Naive thymus-derived CD4-positive, alpha-beta T cell (primary cell): ENCODE data around the gene INPP5A. TPM values are rescaled to one million over a fixed set of nuclear protein-coding genes. Genes with fewer than 3 reads are reported as not detected.

ENCODE experiments used
- ATAC-seq: fragments of 150-1000 bp; cut with Tn5 transposase; 2 replicates; pipeline ENCODE4 v1.10.0; 2021; ENCODE audit warnings: mild to moderate bottlenecking, moderate library complexity
- CTCF ChIA-PET: fragments of 350-600 bp; sonication (Branson Sonifier 250); formaldehyde crosslinking; loops from one replicate; lab custom pipeline; 2021; ENCODE audit warnings: antibody characterized with exemption; lab: Charles Lee
- POLR2A ChIA-PET: fragments of 350-600 bp; sonication (Branson Sonifier 250); formaldehyde crosslinking; loops from one replicate; lab custom pipeline; 2021; ENCODE audit warnings: antibody characterized with exemption, inconsistent platforms; lab: Charles Lee
- DNase-seq, 9 donors: peaks; one replicate each; pipeline versions ENCODE4 v3.0.0 to v3.0.0-alpha.2; 2020 to 2022; ENCODE audit warnings: mixed read lengths in 1 of 9
- H3K27ac ChIP-seq: one replicate; pipeline ENCODE4 v1.7.0; 2013; ENCODE audit warnings: mild to moderate bottlenecking, low read depth, low read length, moderate library complexity
- H3K27me3 ChIP-seq, 2 donors: one replicate each; pipeline ENCODE4 v1.7.0; 2013; ENCODE audit warnings: low read length in 2 of 2, mild to moderate bottlenecking in 2 of 2, moderate library complexity in 2 of 2; ENCODE audit not compliant: control insufficient read depth in 2 of 2, insufficient read depth in 2 of 2
- H3K36me3 ChIP-seq, 3 experiments: 1 replicate in 2 of 3; 2 replicates in 1 of 3; pipeline ENCODE4 v1.7.0; 2013; ENCODE audit warnings: low read length in 3 of 3, mild to moderate bottlenecking in 3 of 3, moderate library complexity in 1 of 3; ENCODE audit not compliant: insufficient read depth in 3 of 3, control insufficient read depth in 2 of 3
- H3K4me1 ChIP-seq, 2 donors: one replicate each; pipeline ENCODE4 v1.7.0; 2013; ENCODE audit warnings: low read length in 2 of 2, mild to moderate bottlenecking in 2 of 2, moderate library complexity in 1 of 2; ENCODE audit not compliant: control insufficient read depth in 2 of 2, insufficient read depth in 2 of 2
- H3K4me3 ChIP-seq: 2 replicates; pipeline ENCODE4 v1.7.0; 2013; ENCODE audit warnings: mild to moderate bottlenecking, low read length
- H3K9me3 ChIP-seq, 3 experiments: 1 replicate in 2 of 3; 2 replicates in 1 of 3; pipeline ENCODE4 v1.7.0; 2013; ENCODE audit warnings: low read length in 3 of 3; ENCODE audit not compliant: control insufficient read depth in 2 of 3
- H3K27ac Mint-ChIP-seq, 9 donors: one replicate each; pipeline ENCODE4 v1.8.0; 2020 to 2022; ENCODE audit warnings: mixed read lengths in 9 of 9, mild to moderate bottlenecking in 8 of 9, moderate library complexity in 5 of 9, inconsistent platforms in 2 of 9
- H3K27me3 Mint-ChIP-seq, 5 donors: one replicate each; pipeline ENCODE4 v1.8.0; 2021 to 2022; ENCODE audit warnings: mixed read lengths in 5 of 5, mild to moderate bottlenecking in 1 of 5
- H3K36me3 Mint-ChIP-seq, 5 donors: one replicate each; pipeline ENCODE4 v1.8.0; 2020 to 2022; ENCODE audit warnings: mixed read lengths in 5 of 5, mild to moderate bottlenecking in 3 of 5, inconsistent platforms in 1 of 5
- H3K4me1 Mint-ChIP-seq, 7 donors: one replicate each; pipeline ENCODE4 v1.8.0; 2020 to 2022; ENCODE audit warnings: mixed read lengths in 7 of 7, mild to moderate bottlenecking in 3 of 7, inconsistent platforms in 1 of 7
- H3K4me3 Mint-ChIP-seq, 10 donors: one replicate each; pipeline ENCODE4 v1.8.0; 2020 to 2022; ENCODE audit warnings: mild to moderate bottlenecking in 10 of 10, mixed read lengths in 10 of 10, moderate library complexity in 6 of 10, inconsistent platforms in 2 of 10
- H3K9me3 Mint-ChIP-seq, 11 donors: one replicate each; pipeline ENCODE4 v1.8.0; 2020 to 2022; ENCODE audit warnings: mixed read lengths in 11 of 11, mild to moderate bottlenecking in 4 of 11, inconsistent platforms in 1 of 11, moderate library complexity in 1 of 11
- intact Hi-C, 2 donors: fragments of 100-400 bp; cut with micrococcal nuclease; formaldehyde crosslinking; loops; one replicate each; pipeline ENCODE4 v1.15.1; 2023
- polyA plus RNA-seq, 2 donors: library from polyadenylated mRNA; unstranded; fragments of 300-500 nt; fragmentation: Illumina TruSeq; gene quantifications; one replicate each; pipeline ENCODE4 v1.2.3, GENCODE V29; 2021
- total RNA-seq, 6 experiments: library from RNA in 5 of 6; stranded (reverse) in 5 of 6; gene quantifications; 1 replicate in 5 of 6; 2 replicates in 1 of 6; pipeline ENCODE4 v1.2.3 and lab custom pipeline; 2021 to 2026

Gene INPP5A
- total and polyA plus RNA-seq, 7 experiments from 2014 or later = 0.97 to 30.7 (median 25.0) TPM

- no peaks in the 10 kb centered on the region for H3K9me3 ChIP-seq
- peaks cover 0 to 15% (median 0%) of the 10 kb centered on the region in 3 experiments for H3K36me3 ChIP-seq
- Mint-ChIP-seq H3K4me3 (no peak overlapping the region), H3K9me3 (peaks cover 0 to 22% (median 10%) of the 10 kb centered on the region in 11 donors), H3K27ac (no peak overlapping the region), H3K4me1 (peaks cover 3 to 26% (median 13%) of the 10 kb centered on the region in 7 donors), H3K36me3 (peaks cover 18 to 53% (median 45%) of the 10 kb centered on the region in 5 donors), H3K27me3 (no peaks in the 10 kb centered on the region)
- peaks cover 0 to 2% of the 10 kb centered on the region in 2 donors for H3K4me1 ChIP-seq
- H3K27me3 ChIP-seq = no peaks in the 10 kb centered on the region
- no peak overlapping the region for H3K27ac ChIP-seq
- H3K4me3 ChIP-seq = no peak overlapping the region
- DNase-seq = no peak
- CTCF ChIA-PET = no interaction called here
- intact Hi-C loops = no loop called here
- ATAC-seq = no peak
- POLR2A ChIA-PET = no interaction called here
Measured at GRCh38 chr10:132690401-132690800, 152.8 kb downstream of the INPP5A start.

- DNase-seq (no peak), ATAC-seq (no peak)
- Histone ChIP-seq H3K36me3 (peaks cover 0 to 15% (median 0%) of the 10 kb centered on the region in 3 experiments), H3K27ac (no peak overlapping the region), H3K4me1 (no peaks in the 10 kb centered on the region), H3K4me3 (no peak overlapping the region), H3K9me3 (no peaks in the 10 kb centered on the region), H3K27me3 (no peaks in the 10 kb centered on the region)
- Mint-ChIP-seq H3K9me3 (peaks cover 0 to 22% (median 10%) of the 10 kb centered on the region in 11 donors), H3K27me3 (no peaks in the 10 kb centered on the region), H3K4me3 (no peak overlapping the region), H3K36me3 (peaks cover 18 to 57% (median 50%) of the 10 kb centered on the region in 5 donors), H3K27ac (no peak overlapping the region), H3K4me1 (peaks cover 3 to 26% (median 19%) of the 10 kb centered on the region in 7 donors)
- intact Hi-C loops = no loop called here
- ChIA-PET CTCF (no interaction called here), POLR2A (no interaction called here)
Measured at GRCh38 chr10:132690821-132691610, 153.4 kb downstream of the INPP5A start.

- Mint-ChIP-seq H3K36me3 (peaks cover 18 to 57% (median 51%) of the 10 kb centered on the region in 5 donors), H3K4me3 (no peak overlapping the region), H3K27me3 (no peaks in the 10 kb centered on the region), H3K4me1 (peaks cover 3 to 26% (median 20%) of the 10 kb centered on the region in 7 donors), H3K27ac (no peak overlapping the region), H3K9me3 (peaks cover 0 to 22% (median 10%) of the 10 kb centered on the region in 11 donors)
- H3K27me3 ChIP-seq = no peaks in the 10 kb centered on the region
- ChIA-PET POLR2A (no interaction called here), CTCF (no interaction called here)
- H3K27ac ChIP-seq = no peak overlapping the region
- ATAC-seq = no peak
- no peaks in the 10 kb centered on the region for H3K4me1 ChIP-seq
- intact Hi-C loops = no loop called here
- no peak for DNase-seq
- H3K4me3 ChIP-seq = no peak overlapping the region
- no peaks in the 10 kb centered on the region for H3K9me3 ChIP-seq
- peaks cover 0 to 20% (median 0%) of the 10 kb centered on the region in 3 experiments for H3K36me3 ChIP-seq
Measured at GRCh38 chr10:132691711-132692153, 154.1 kb downstream of the INPP5A start.

GRCh38 chr10:132692311-132692710, 154.7 kb downstream of the INPP5A start:
- H3K4me1 ChIP-seq = no peaks in the 10 kb centered on the region
- H3K4me1 Mint-ChIP-seq = peaks cover 3 to 30% (median 20%) of the 10 kb centered on the region in 7 donors
- ATAC-seq (no peak), DNase-seq (no peak)
- intact Hi-C loops = no loop called here
- peaks cover 18 to 61% (median 54%) of the 10 kb centered on the region in 5 donors for H3K36me3 Mint-ChIP-seq
- H3K4me3 ChIP-seq = no peak overlapping the region
- ChIA-PET POLR2A (no interaction called here), CTCF (no interaction called here)
- no peak overlapping the region for H3K27ac ChIP-seq
- H3K9me3 Mint-ChIP-seq = peaks cover 0 to 22% (median 10%) of the 10 kb centered on the region in 11 donors
- no peak overlapping the region for H3K27ac Mint-ChIP-seq
- H3K4me3 Mint-ChIP-seq = no peak overlapping the region
- no peaks in the 10 kb centered on the region for H3K9me3 ChIP-seq
- H3K36me3 ChIP-seq = peaks cover 0 to 25% (median 0%) of the 10 kb centered on the region in 3 experiments
- H3K27me3 ChIP-seq = no peaks in the 10 kb centered on the region
- H3K27me3 Mint-ChIP-seq = no peaks in the 10 kb centered on the region

GRCh38 chr10:132693676-132694075, 156.1 kb downstream of the INPP5A start:
- intact Hi-C loops = no loop called here
- CTCF ChIA-PET = interaction anchor here (0.8 kb wide), 1 partner anchor 478 kb away, joined by 4 read pairs; no protein-coding TSS in a partner anchor
- H3K4me1 Mint-ChIP-seq = peaks cover under 1 to 26% (median 15%) of the 10 kb centered on the region in 7 donors

GRCh38 chr10:132696204-132696603, 158.6 kb downstream of the INPP5A start:
- Mint-ChIP-seq H3K27ac (peak overlapping the region in 1 of 9 donors; percentile 53), H3K4me3 (no peak overlapping the region), H3K4me1 (peaks cover 0 to 25% (median 12%) of the 10 kb centered on the region in 7 donors), H3K9me3 (peaks cover 0 to 20% (median 10%) of the 10 kb centered on the region in 11 donors), H3K27me3 (no peaks in the 10 kb centered on the region), H3K36me3 (peaks cover 17 to 72% (median 61%) of the 10 kb centered on the region in 5 donors)
- ChIA-PET CTCF (no interaction called here), POLR2A (no interaction called here)
- Histone ChIP-seq H3K36me3 (peaks cover 0 to 45% (median 0%) of the 10 kb centered on the region in 3 experiments), H3K27me3 (no peaks in the 10 kb centered on the region), H3K4me3 (no peak overlapping the region), H3K9me3 (no peaks in the 10 kb centered on the region), H3K4me1 (no peaks in the 10 kb centered on the region), H3K27ac (no peak overlapping the region)
- ATAC-seq (no peak), DNase-seq (no peak)
- intact Hi-C loops = no loop called here

More at GRCh38 chr10:132693676-132694075, 156.1 kb downstream of the INPP5A start:
- DNase-seq (no peak), ATAC-seq (no peak)
- Histone ChIP-seq H3K4me3 (no peak overlapping the region), H3K36me3 (peaks cover 0 to 39% (median 0%) of the 10 kb centered on the region in 3 experiments), H3K27ac (no peak overlapping the region), H3K9me3 (no peaks in the 10 kb centered on the region), H3K27me3 (no peaks in the 10 kb centered on the region), H3K4me1 (no peaks in the 10 kb centered on the region)
- Mint-ChIP-seq H3K4me3 (no peak overlapping the region), H3K36me3 (peaks cover 22 to 71% (median 58%) of the 10 kb centered on the region in 5 donors), H3K27me3 (no peaks in the 10 kb centered on the region), H3K9me3 (peaks cover 0 to 20% (median 10%) of the 10 kb centered on the region in 11 donors), H3K27ac (peak overlapping the region in 1 of 9 donors; percentile 21)
- POLR2A ChIA-PET = interaction anchor here (0.7 kb wide), 1 partner anchor 144 kb away, joined by 3 read pairs; no protein-coding TSS in a partner anchor
